ENCODE measurements around the gene APBB2. TPM values are rescaled to one million over a fixed set of nuclear protein-coding genes. Genes with fewer than 3 reads are reported as not detected.
A peak's percentile ranks its signal among the peaks of the same experiment; 100 is the strongest.

The APBB2 gene
- total and polyA plus RNA-seq, 2 experiments from 2014 or later, result 35.8 to 74.8 TPM

DNA sequence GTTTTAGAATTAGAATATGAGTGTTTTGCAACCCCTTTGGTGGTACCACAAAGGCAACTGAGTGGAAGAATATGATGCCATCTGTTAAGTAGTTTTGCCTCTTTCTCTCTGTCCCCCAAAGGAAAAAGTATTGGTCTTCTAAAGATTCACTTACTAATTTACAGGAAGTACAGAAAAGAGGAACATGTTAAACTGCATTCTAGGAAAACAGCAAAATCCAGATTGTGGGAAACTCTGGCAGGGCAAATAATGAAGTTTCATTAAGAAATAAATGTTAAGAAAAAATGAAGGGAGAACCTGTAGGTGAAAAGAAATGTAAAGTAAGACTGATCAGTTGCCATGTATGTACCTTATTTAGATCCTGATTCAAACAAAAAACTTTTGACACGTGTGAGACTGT lies 425.3 kb downstream of the APBB2 start:
- H3K4me1 Mint-ChIP-seq, result peaks cover 4% of the 10 kb centered on the region; the same call in 2 of the 3 replicates
- no peaks in the 10 kb centered on the region; the same call in 1 of the 2 replicates for H3K9me2 ChIP-seq (ENCODE audit: insufficient read depth)
- H3K9me3 Mint-ChIP-seq, result no peaks in the 10 kb centered on the region
- H3K4me3 ChIP-seq, result no peak overlapping the region
- no peaks in the 10 kb centered on the region for H3K4me1 ChIP-seq (ENCODE audit: insufficient read depth)
- peaks cover 7% of the 10 kb centered on the region for H3K27me3 Mint-ChIP-seq (ENCODE audit: insufficient read depth, low read depth, poor library complexity)
- no peaks in the 10 kb centered on the region for H3K79me2 ChIP-seq (replicated peaks; ENCODE audit: insufficient read depth)
- no peak overlapping the region for H3K27ac Mint-ChIP-seq
- no peaks in the 10 kb centered on the region; the same call in 1 of the 2 replicates for H3K36me3 ChIP-seq (ENCODE audit: insufficient read depth)
- H3K27ac ChIP-seq (ENCODE audit: low read depth), result no peak overlapping the region
- no peaks in the 10 kb centered on the region for H4K20me1 ChIP-seq (replicated peaks; ENCODE audit: insufficient read depth)
- peaks cover 3% of the 10 kb centered on the region; the same call in 1 of the 3 replicates for H3K36me3 Mint-ChIP-seq (ENCODE audit: low read depth)
- no peak overlapping the region for H3K4me2 ChIP-seq
- TF ChIP-seq ZNF331 (CRISPR knock-in tag; IDR thresholded peaks at IDR 0.05; ENCODE audit: low read depth) (no peak), CREB1 (CRISPR knock-in tag; IDR thresholded peaks at IDR 0.05; ENCODE audit: low read depth) (no peak), STAT1 (IDR thresholded peaks at IDR 0.05; ENCODE audit: unreplicated experiment) (no peak)
- ATAC-seq, result no peak
- no peaks in the 10 kb centered on the region for H3K27me3 ChIP-seq (ENCODE audit: insufficient read depth)
- H3K4me3 Mint-ChIP-seq, result no peak overlapping the region
- no peak overlapping the region for H2AFZ ChIP-seq
- no peaks in the 10 kb centered on the region for H3F3A ChIP-seq (replicated peaks; ENCODE audit: low read depth)
- DNase-seq (ENCODE audit: low spot score), result no peak

DNA sequence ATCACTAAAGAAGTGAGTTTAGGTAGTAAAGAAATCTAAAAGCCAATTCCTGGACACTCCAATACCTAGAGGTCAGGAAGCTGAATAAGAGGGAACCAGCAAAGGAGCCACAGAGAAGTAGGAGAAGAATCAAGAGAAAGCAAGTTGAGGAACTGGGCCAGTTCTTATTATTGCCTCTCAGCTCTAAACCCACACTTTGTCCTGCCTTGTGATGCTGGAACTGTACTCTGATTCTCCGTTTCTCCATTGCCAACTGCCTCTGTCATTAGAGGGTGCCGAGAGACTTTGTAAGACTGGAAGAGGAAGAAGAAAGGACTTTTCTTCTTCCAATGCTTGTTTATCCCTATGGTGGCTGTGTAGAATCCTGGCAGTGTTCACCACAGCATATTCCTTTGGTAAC lies 426.0 kb downstream of the APBB2 start:
- no peak overlapping the region for H2AFZ ChIP-seq
- H3K9me2 ChIP-seq (ENCODE audit: insufficient read depth), result no peaks in the 10 kb centered on the region; the same call in 1 of the 2 replicates
- no peaks in the 10 kb centered on the region for H3K27me3 ChIP-seq (ENCODE audit: insufficient read depth)
- TF ChIP-seq EZH2phosphoT487 (IDR thresholded peaks at IDR 0.05; ENCODE audit: unreplicated experiment) (no peak), ETS1 (IDR thresholded peaks at IDR 0.05) (no peak), ZNF331 (CRISPR knock-in tag; IDR thresholded peaks at IDR 0.05; ENCODE audit: low read depth) (no peak), CREB1 (CRISPR knock-in tag; IDR thresholded peaks at IDR 0.05; ENCODE audit: low read depth) (no peak), ZNF114 (CRISPR knock-in tag; IDR thresholded peaks at IDR 0.05) (no peak), JUNB (IDR thresholded peaks at IDR 0.05; ENCODE audit: unreplicated experiment) (no peak)
- TF ChIP-seq, protein P1, sequence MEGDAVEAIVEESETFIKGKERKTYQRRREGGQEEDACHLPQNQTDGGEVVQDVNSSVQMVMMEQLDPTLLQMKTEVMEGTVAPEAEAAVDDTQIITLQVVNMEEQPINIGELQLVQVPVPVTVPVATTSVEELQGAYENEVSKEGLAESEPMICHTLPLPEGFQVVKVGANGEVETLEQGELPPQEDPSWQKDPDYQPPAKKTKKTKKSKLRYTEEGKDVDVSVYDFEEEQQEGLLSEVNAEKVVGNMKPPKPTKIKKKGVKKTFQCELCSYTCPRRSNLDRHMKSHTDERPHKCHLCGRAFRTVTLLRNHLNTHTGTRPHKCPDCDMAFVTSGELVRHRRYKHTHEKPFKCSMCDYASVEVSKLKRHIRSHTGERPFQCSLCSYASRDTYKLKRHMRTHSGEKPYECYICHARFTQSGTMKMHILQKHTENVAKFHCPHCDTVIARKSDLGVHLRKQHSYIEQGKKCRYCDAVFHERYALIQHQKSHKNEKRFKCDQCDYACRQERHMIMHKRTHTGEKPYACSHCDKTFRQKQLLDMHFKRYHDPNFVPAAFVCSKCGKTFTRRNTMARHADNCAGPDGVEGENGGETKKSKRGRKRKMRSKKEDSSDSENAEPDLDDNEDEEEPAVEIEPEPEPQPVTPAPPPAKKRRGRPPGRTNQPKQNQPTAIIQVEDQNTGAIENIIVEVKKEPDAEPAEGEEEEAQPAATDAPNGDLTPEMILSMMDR (conservative IDR thresholded peaks at IDR 0.05; ENCODE audit: low read depth in 2 of 2), result 0 out of 4 replicates have a peak, but pooled peaks of 1 of the 2 experiments have one; percentile 10
- no peaks in the 10 kb centered on the region for H4K20me1 ChIP-seq (replicated peaks; ENCODE audit: insufficient read depth)
- no peaks in the 10 kb centered on the region; the same call in 1 of the 2 replicates for H3K36me3 ChIP-seq (ENCODE audit: insufficient read depth)
- Mint-ChIP-seq H3K27me3 (ENCODE audit: insufficient read depth, low read depth, poor library complexity) (peaks cover 7% of the 10 kb centered on the region), H3K36me3 (ENCODE audit: low read depth) (peaks cover 9% of the 10 kb centered on the region; the same call in 2 of the 3 replicates), H3K27ac (no peak overlapping the region), H3K9me3 (no peaks in the 10 kb centered on the region), H3K4me3 (no peak overlapping the region), H3K4me1 (peaks cover 4% of the 10 kb centered on the region; the same call in 2 of the 3 replicates)
- H3K79me2 ChIP-seq (replicated peaks; ENCODE audit: insufficient read depth), result no peaks in the 10 kb centered on the region
- H3K27ac ChIP-seq (ENCODE audit: low read depth), result no peak overlapping the region
- H3K4me3 ChIP-seq, result no peak overlapping the region
- no peak for ATAC-seq
- H3K4me2 ChIP-seq, result no peak overlapping the region
- DNase-seq (ENCODE audit: low spot score), result no peak
- no peaks in the 10 kb centered on the region for H3K4me1 ChIP-seq (ENCODE audit: insufficient read depth)
- no peaks in the 10 kb centered on the region for H3F3A ChIP-seq (replicated peaks; ENCODE audit: low read depth)
